Measurements from ENCODE around the gene B9D2. TPM values are rescaled to one million over a fixed set of nuclear protein-coding genes. Genes with fewer than 3 reads are reported as not detected.
"Not testable (repeated sequence)": the region's sequence is repeated elsewhere in the genome, so short reads cannot be mapped to it uniquely, and the experiment has no call there.

Gene B9D2
- total RNA-seq, 3 donors from 2014 or later: 4.0 to 7.3 (median 4.3) TPM

- Histone ChIP-seq H3K27me3 (no peaks in the 10 kb centered on the region), H3K4me3 (no peak overlapping the region), H3K36me3 (no peaks in the 10 kb centered on the region), H3K4me1 (no peaks in the 10 kb centered on the region), H3K27ac (no peak overlapping the region), H3K9me3 (no peaks in the 10 kb centered on the region)
- intact Hi-C loops (cut with DNase I; ENCODE audit: low total_unique reads): no loop called here
- no peak for DNase-seq (ENCODE audit: low spot score in 2 of 2)
- TF ChIP-seq POLR2AphosphoS5 (IDR thresholded peaks at IDR 0.05): no peak
- TF ChIP-seq CTCF (IDR thresholded peaks at IDR 0.05): no peak
- TF ChIP-seq POLR2A (IDR thresholded peaks at IDR 0.05): no peak
Observed at GRCh38 chr19:41391618-41392017, 27.7 kb upstream of the B9D2 start.

GRCh38 chr19:41386442-41386841 is 22.5 kb upstream of the B9D2 start:
- peak overlapping the region; percentile 33 to 70 for H3K27ac ChIP-seq
- H3K4me1 ChIP-seq: no peaks in the 10 kb centered on the region
- no peak for TF ChIP-seq POLR2AphosphoS5 (IDR thresholded peaks at IDR 0.05)
- no peak for TF ChIP-seq POLR2A (IDR thresholded peaks at IDR 0.05)
- no peak for TF ChIP-seq CTCF (IDR thresholded peaks at IDR 0.05)
- no peak overlapping the region for H3K4me3 ChIP-seq
- no peaks in the 10 kb centered on the region for H3K9me3 ChIP-seq
- no peaks in the 10 kb centered on the region for H3K36me3 ChIP-seq
- no peaks in the 10 kb centered on the region for H3K27me3 ChIP-seq
- intact Hi-C loops (cut with DNase I; ENCODE audit: low total_unique reads): no loop called here
- DNase-seq (ENCODE audit: low spot score in 2 of 2): no peak

- no peak for DNase-seq (ENCODE audit: low spot score in 2 of 2)
- Histone ChIP-seq H3K4me1 (no peaks in the 10 kb centered on the region), H3K4me3 (no peak overlapping the region), H3K36me3 (no peaks in the 10 kb centered on the region), H3K9me3 (no peaks in the 10 kb centered on the region), H3K27ac (no peak overlapping the region), H3K27me3 (no peaks in the 10 kb centered on the region)
- intact Hi-C loops (cut with DNase I; ENCODE audit: low total_unique reads): no loop called here
- TF ChIP-seq POLR2A (IDR thresholded peaks at IDR 0.05) (no peak), CTCF (IDR thresholded peaks at IDR 0.05) (no peak), POLR2AphosphoS5 (IDR thresholded peaks at IDR 0.05) (no peak)
Observed at GRCh38 chr19:41384351-41384750, 20.4 kb upstream of the B9D2 start.

- intact Hi-C loops (cut with DNase I; ENCODE audit: low total_unique reads); H3K4me3 ChIP-seq; DNase-seq (ENCODE audit: low spot score in 2 of 2); H3K27me3 ChIP-seq; H3K27ac ChIP-seq; H3K9me3 ChIP-seq; H3K4me1 ChIP-seq; H3K36me3 ChIP-seq: not testable (repeated sequence)
Observed at GRCh38 chr19:41381536-41381935, 17.6 kb upstream of the B9D2 start.

GRCh38 chr19:41377977-41378709 is 14.2 kb upstream of the B9D2 start:
- H3K9me3 ChIP-seq: no peaks in the 10 kb centered on the region
- H3K4me3 ChIP-seq: no peak overlapping the region
- no peaks in the 10 kb centered on the region for H3K27me3 ChIP-seq
- intact Hi-C loops (cut with DNase I; ENCODE audit: low total_unique reads): no loop called here
- TF ChIP-seq POLR2AphosphoS5 (IDR thresholded peaks at IDR 0.05): no peak
- no peak for TF ChIP-seq CTCF (IDR thresholded peaks at IDR 0.05)
- no peak for TF ChIP-seq POLR2A (IDR thresholded peaks at IDR 0.05)
- peaks cover 8 to 14% of the 10 kb centered on the region in 2 donors for H3K4me1 ChIP-seq
- peak overlapping the region; percentile 25 to 55 for H3K27ac ChIP-seq
- DNase-seq (ENCODE audit: low spot score in 2 of 2): no peak
- H3K36me3 ChIP-seq: no peaks in the 10 kb centered on the region

Measured in breast epithelium (tissue), 4 donors.